ENCODE measurements around the gene SLC9A8.

GRCh38 chr20:49853640-49854039, 41.0 kb downstream of the SLC9A8 start:
- TF ChIP-seq, protein P1, sequence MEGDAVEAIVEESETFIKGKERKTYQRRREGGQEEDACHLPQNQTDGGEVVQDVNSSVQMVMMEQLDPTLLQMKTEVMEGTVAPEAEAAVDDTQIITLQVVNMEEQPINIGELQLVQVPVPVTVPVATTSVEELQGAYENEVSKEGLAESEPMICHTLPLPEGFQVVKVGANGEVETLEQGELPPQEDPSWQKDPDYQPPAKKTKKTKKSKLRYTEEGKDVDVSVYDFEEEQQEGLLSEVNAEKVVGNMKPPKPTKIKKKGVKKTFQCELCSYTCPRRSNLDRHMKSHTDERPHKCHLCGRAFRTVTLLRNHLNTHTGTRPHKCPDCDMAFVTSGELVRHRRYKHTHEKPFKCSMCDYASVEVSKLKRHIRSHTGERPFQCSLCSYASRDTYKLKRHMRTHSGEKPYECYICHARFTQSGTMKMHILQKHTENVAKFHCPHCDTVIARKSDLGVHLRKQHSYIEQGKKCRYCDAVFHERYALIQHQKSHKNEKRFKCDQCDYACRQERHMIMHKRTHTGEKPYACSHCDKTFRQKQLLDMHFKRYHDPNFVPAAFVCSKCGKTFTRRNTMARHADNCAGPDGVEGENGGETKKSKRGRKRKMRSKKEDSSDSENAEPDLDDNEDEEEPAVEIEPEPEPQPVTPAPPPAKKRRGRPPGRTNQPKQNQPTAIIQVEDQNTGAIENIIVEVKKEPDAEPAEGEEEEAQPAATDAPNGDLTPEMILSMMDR (IDR thresholded peaks at IDR 0.05; ENCODE audit: insufficient read depth, low read depth, low read length) = no peak
- no peak for TF ChIP-seq EZH2 (IDR thresholded peaks at IDR 0.05; ENCODE audit: insufficient read depth, low read length)

All from astrocyte (in vitro differentiated cells and primary cell).